CD4-positive, alpha-beta T cell treated with Interleukin-4 for 1 hour (primary cell): Measurements from ENCODE around the gene WDR38.

Experiments used
- DNase-seq, 2 donors: peaks; one replicate each; pipeline ENCODE4 v3.0.0-alpha.2; 2020 to 2022

WDR38 gene

GRCh38 chr9:124852829-124853531, at the start of gene WDR38:
Gene WDR38 (plus strand): TSS chr9:124853460. CDS start chr9:124853532, 72 bp downstream.
- peak; percentile 92 to 93 for DNase-seq

- no peak for DNase-seq
Measured at GRCh38 chr9:124803911-124804310, 49.3 kb upstream of the WDR38 start.

DNA sequence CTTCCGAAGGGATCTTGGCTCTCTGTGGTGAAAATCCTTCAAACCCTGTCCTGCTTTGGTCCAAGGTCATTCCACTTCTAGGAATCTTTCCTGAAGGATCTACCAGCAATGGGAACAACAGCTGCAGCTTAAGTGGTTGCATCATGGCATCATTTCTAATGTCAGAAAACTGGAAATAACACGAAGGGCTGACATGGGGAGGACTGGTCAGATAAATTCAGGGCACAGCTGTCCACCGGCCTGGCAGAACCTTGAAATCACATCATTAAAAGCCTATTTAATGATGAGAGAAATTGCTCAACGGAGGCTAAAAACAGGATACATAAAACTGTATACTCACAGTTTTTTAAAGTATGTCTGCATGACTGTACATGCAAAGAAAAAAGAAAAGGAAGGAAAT, 48.1 kb upstream of the WDR38 start:
- DNase-seq: no peak

DNA sequence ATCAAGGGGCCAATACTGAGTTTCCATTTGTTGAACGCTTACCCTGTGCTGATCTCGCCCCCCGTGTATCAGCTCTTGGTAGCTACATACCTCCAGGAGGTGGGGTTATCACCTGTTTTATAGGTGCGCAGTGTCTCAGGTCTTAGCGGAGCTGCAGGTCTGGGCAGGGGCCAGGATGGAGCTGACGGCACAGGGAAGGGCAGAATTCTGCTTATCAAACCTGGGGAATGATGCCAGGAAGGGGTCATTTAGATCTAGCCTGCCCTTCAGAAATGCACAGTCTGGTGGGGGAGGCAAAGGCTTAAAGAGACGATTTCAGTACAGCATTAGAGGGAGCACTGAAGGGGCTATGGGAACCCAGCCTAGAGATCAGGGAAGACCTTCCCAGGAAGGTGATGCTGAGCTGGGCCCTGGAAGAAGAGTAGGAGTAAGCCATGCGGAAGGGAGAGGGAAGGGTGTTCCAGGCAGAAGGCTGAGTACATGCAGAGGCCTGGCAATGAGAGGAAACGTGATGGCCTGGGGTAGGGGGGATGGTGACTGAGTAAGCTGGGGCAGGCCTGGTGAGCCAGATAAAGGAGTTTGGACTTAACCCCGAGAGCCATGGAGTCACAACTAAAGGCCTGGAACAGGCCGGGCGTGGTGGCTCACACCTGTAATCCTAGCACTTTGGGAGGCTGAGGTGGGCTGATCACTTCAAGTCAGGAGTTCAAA, 44.9 kb upstream of the WDR38 start:
- no peak for DNase-seq

- no peak for DNase-seq
Measured at GRCh38 chr9:124809211-124809610, 44.0 kb upstream of the WDR38 start.

- DNase-seq: no peak
Measured at GRCh38 chr9:124809741-124810500, 43.3 kb upstream of the WDR38 start.

- no peak for DNase-seq
Measured at GRCh38 chr9:124810663-124811355, 42.5 kb upstream of the WDR38 start.

DNA sequence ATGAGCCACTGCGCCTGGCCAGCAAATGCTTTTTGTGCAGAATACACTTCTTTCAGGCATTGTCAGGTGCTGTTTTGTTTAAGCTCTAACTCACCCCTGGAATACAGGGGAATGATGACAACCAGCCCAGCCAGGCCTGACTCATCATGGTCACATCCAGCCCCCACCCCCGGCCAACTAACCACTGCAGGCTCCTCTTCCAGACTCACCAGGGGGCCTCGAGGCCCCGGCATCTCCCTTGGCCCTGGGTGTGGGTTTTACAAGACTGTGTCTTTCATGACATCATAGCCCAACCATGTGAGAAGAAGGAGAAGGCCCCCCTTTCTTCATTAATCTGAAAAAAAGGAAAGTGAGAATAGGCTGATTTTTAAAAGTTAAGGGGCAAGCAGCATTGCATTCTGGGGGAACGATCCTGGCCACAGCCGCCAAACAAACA, 40.8 kb upstream of the WDR38 start:
- no peak for DNase-seq

- DNase-seq: no peak
Measured at GRCh38 chr9:124813041-124813440, 40.2 kb upstream of the WDR38 start.

DNA sequence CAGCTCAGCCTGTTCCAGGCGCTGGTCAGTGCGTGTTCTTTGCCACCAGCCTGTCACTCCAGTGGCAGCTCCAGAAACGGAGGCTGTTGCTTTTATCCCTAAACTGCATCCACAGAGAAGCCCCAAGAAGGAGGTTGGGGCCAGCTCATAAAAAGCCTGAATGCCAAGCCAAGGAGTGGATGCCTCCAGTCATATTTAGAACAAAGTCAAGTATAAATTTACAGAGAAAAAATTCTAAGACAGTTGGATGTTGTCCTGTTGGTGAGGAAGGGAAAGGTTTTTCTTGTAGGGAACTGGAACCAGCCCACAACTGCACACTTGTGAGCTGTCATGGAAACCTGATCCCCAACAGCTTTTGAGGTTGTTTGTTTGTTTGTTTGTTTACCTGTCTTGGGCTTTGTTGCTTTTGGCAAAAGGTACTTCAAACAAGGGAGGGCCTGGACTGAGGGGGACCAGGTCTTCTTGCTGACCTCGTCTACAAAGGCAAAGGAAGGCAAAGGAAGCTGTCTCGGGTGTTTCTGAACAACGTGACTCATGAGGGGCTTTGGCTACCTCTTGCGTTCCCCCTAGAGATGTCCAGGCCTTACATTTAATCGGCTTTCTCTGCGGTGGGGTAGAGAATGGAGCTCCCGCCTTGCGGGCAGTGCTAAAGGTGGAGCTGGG, 39.6 kb upstream of the WDR38 start:
- DNase-seq: no peak

DNA sequence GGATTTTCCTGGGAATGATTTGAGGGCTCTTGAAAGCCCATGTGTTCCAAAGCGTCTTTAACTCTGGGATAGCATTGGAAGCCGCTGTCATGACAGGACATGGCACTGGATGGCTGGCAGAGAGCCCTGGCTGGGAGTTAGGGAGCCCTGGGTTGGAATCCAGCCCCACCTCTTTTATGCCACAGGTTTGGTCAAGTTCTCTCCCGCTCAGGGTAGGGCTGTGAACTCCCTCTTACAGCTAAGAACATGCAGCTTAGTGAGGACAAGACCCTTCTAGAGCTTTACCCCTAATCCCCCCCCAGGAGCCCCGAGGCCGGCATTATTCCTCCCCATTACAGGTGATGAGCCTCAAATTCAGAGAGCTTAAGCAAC, 39.1 kb upstream of the WDR38 start:
- DNase-seq: no peak

- no peak for DNase-seq
Measured at GRCh38 chr9:124815601-124816000, 37.7 kb upstream of the WDR38 start.

DNA sequence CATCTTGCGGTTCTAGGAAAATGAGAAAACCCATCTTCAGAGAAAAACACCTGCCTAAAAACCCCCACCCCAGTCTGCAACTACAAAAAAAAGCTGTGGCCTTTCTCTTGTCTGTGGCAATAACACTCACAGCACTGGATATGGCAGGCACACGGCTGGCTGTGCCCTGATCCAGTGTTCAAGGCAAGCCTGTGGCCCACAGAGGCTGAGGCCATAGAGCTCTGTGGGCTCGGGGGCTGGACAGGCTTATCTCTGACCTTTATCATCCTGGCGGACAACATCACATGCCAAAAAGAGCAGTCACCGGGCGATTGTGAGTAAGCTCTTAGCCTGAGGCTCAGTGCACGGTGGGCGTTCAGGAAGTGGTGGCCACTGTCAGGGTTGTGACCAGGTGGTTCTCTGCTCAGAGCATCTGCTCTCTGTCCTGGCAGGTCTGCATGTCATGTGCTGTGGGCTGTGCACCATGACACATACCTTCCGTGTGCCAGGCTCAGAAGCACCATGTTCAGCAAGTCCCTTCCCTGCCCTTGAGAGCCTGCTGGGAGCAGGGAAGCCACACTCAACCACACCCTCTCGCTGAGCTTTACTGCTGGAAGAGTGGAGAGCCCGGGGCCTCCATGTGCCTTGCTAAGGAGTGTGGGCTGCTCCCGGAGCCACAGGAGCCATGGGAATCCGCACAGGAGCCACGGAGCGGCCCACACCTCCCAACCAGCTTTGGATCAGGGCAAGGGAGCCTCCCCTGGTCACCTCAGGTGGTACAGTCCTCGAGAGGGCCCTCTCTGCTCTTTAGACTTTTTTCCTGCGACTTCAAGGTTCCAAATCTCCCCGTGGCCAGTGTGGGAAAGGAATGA, 34.6 kb upstream of the WDR38 start:
- DNase-seq: no peak

GRCh38 chr9:124820698-124821623, 32.3 kb upstream of the WDR38 start:
- no peak for DNase-seq

DNA sequence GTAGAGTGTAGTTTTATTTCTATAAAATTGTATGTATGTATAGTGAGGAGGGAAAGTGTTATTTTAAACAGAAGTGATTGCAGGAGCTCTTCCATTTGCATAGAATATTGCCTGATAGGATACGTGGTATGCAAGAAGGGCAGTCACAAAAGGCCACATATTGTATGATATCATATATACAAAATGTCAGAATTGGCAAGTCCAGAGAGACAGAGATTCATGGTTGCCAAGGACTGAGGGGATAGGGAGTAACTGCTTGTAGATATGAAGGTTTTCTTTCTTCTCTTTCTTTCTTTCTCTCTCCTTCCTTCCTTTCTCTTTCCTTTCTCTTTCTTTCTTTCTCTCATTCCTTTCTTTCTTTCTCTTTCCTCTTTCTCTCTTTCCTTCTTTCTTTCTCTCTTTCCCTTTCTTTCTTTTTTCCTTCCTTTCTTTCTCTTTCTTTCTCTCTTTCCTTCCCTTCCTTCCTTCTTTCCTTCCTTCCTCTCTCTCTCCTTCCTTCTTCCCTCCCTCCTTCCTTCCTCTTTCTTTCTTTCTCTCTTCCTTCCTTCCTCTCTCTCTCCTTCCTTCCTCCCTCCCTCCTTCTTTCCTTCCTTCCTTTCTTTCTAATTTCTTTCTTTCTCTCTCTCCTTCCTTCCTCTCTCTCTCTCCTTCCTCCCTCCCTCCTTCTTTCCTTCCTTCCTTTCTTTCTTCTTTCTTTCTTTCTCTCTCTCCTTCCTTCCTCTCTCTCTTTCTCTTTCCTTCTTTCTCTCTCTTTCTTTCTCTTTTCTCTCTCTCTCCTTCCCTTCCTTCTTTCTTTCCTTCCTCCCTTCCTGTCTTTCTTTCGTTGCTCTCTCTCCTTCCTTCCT, 24.5 kb upstream of the WDR38 start:
- no peak for DNase-seq

DNA sequence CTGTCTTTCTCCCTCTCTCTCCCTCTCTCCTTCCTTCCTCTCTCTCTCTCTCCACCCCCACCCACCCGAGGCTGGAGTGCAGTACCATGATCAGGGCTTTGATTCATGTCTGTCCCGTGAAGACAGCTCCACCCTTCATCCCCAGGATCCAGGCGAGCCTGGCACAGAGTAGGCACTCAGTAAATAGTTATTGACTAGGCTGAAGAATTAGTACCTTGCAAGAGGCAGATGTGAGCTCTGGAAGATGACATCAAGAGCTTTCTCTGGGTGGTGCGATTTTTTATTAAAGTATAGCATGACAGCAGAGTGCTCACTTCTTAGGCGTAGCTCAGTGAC, 24.0 kb upstream of the WDR38 start:
- DNase-seq: no peak

DNA sequence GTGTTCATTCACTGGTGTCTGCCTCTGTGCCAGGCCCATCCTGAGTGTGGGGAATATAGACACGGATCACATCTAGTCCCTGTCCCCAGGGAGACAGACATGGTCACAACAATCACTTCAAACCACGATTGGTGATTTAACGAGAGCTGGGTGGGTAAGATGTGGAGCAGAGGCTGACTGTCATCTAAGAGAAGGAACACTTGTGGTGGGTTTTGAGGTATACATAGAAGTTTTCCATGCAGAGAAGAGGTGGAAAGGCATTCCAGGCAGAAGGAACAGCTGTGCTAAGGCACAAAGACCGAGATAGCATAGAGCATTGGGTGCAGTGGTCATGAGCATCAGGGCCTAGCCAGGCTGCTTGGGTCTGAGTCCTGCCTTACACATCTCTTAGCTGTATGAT, 22.7 kb upstream of the WDR38 start:
- DNase-seq: no peak

DNA sequence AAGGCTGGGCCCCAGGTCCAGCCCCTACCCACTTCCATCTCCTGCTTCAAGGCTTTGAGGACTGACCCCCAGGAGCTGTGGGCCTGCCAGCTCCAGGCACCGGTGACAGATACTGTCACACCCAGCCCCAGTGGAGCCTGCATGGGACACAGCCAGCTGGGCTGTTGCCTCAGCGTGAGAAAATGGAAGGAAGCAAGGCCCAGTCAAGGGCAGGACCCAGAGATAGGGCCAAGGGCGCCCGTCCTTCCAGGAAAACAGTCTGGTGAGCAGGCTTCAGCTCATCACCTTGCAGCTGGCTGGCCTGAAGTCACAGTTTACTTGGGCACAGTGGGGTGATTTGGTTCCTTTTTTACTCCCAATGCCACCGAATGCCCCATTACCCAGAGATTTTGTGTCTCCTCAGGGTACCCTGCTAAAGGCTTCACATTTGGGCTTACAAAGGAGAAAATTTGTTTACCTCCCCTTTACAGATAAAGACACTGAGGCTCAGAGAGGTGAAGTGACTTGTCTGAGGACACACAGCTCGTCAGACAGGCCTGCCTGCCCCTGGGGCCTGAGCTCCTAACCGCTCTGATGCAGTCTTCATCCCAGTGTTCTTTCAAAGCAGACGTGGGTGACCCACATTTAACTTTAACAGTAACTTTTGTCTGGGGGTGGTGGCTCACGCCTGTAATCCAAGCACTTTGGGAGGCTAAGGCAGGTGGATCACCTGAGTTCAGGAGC, 21.5 kb upstream of the WDR38 start:
- no peak for DNase-seq

GRCh38 chr9:124834591-124834990, 18.7 kb upstream of the WDR38 start:
- no peak for DNase-seq
